ENCODE results near the gene GAP43. TPM values are rescaled to one million over a fixed set of nuclear protein-coding genes. Genes with fewer than 3 reads are reported as not detected.
"Not testable (repeated sequence)": the region's sequence is repeated elsewhere in the genome, so short reads cannot be mapped to it uniquely, and the experiment has no call there.

GAP43 gene
- total RNA-seq, 1 donor from 2014 or later: 4.9 TPM

- intact Hi-C loops (cut with DNase I): no loop called here
- Histone ChIP-seq H3K4me3 (no peak overlapping the region), H3K9me3 (no peaks in the 10 kb centered on the region), H3K4me1 (no peaks in the 10 kb centered on the region), H3K27ac (no peak overlapping the region), H3K27me3 (no peaks in the 10 kb centered on the region), H3K36me3 (no peaks in the 10 kb centered on the region)
- TF ChIP-seq CTCF (IDR thresholded peaks at IDR 0.05): no peak
- TF ChIP-seq POLR2A (IDR thresholded peaks at IDR 0.05): no peak
- no peak for TF ChIP-seq POLR2AphosphoS5 (IDR thresholded peaks at IDR 0.05; ENCODE audit: insufficient read depth in 1 of 2, low read depth in 1 of 2)
- DNase-seq (ENCODE audit: extremely low spot score in 2 of 2): no peak
Measured at GRCh38 chr3:115727135-115727534, 103.8 kb downstream of the GAP43 start.

GRCh38 chr3:115728013-115728412 lies 104.7 kb downstream of the GAP43 start:
- no peak for DNase-seq (ENCODE audit: extremely low spot score in 2 of 2)
- Histone ChIP-seq H3K27me3 (no peaks in the 10 kb centered on the region), H3K27ac (no peak overlapping the region), H3K4me3 (no peak overlapping the region), H3K4me1 (no peaks in the 10 kb centered on the region), H3K9me3 (no peaks in the 10 kb centered on the region), H3K36me3 (no peaks in the 10 kb centered on the region)
- intact Hi-C loops (cut with DNase I): no loop called here
- TF ChIP-seq POLR2A (IDR thresholded peaks at IDR 0.05) (no peak), POLR2AphosphoS5 (IDR thresholded peaks at IDR 0.05; ENCODE audit: insufficient read depth in 1 of 2, low read depth in 1 of 2) (no peak)

- H3K36me3 ChIP-seq; H3K27ac ChIP-seq; DNase-seq (ENCODE audit: extremely low spot score in 2 of 2); intact Hi-C loops (cut with DNase I); H3K4me3 ChIP-seq; H3K9me3 ChIP-seq; H3K4me1 ChIP-seq; H3K27me3 ChIP-seq: not testable (repeated sequence)
Measured at GRCh38 chr3:115736341-115736740, 113.0 kb downstream of the GAP43 start.

- Histone ChIP-seq H3K27me3 (no peaks in the 10 kb centered on the region), H3K9me3 (no peaks in the 10 kb centered on the region), H3K4me1 (no peaks in the 10 kb centered on the region), H3K4me3 (no peak overlapping the region), H3K27ac (no peak overlapping the region), H3K36me3 (no peaks in the 10 kb centered on the region)
- DNase-seq (ENCODE audit: extremely low spot score in 2 of 2): no peak
- TF ChIP-seq POLR2A (IDR thresholded peaks at IDR 0.05) (no peak), CTCF (IDR thresholded peaks at IDR 0.05) (no peak), POLR2AphosphoS5 (IDR thresholded peaks at IDR 0.05; ENCODE audit: insufficient read depth in 1 of 2, low read depth in 1 of 2) (no peak)
- intact Hi-C loops (cut with DNase I): no loop called here
Measured at GRCh38 chr3:115741650-115742049, 118.3 kb downstream of the GAP43 start.

- H3K27me3 ChIP-seq; H3K9me3 ChIP-seq; H3K36me3 ChIP-seq; DNase-seq (ENCODE audit: extremely low spot score in 2 of 2); H3K4me1 ChIP-seq; H3K27ac ChIP-seq; intact Hi-C loops (cut with DNase I); H3K4me3 ChIP-seq: not testable (repeated sequence)
Measured at GRCh38 chr3:115744516-115744915, 121.2 kb downstream of the GAP43 start.

- H3K27me3 ChIP-seq; H3K4me1 ChIP-seq; H3K4me3 ChIP-seq; H3K27ac ChIP-seq; H3K9me3 ChIP-seq; intact Hi-C loops (cut with DNase I); DNase-seq (ENCODE audit: extremely low spot score in 2 of 2); H3K36me3 ChIP-seq: not testable (repeated sequence)
Measured at GRCh38 chr3:115752978-115753377, 129.7 kb downstream of the GAP43 start.

GRCh38 chr3:115758076-115758763 lies 134.9 kb downstream of the GAP43 start:
- TF ChIP-seq POLR2AphosphoS5 (IDR thresholded peaks at IDR 0.05; ENCODE audit: insufficient read depth in 1 of 2, low read depth in 1 of 2): no peak
- no peak for TF ChIP-seq POLR2A (IDR thresholded peaks at IDR 0.05)
- no peak for TF ChIP-seq CTCF (IDR thresholded peaks at IDR 0.05)
- intact Hi-C loops (cut with DNase I): no loop called here
- Histone ChIP-seq H3K4me1 (no peaks in the 10 kb centered on the region), H3K27me3 (no peaks in the 10 kb centered on the region), H3K27ac (no peak overlapping the region), H3K4me3 (no peak overlapping the region), H3K9me3 (no peaks in the 10 kb centered on the region), H3K36me3 (no peaks in the 10 kb centered on the region)
- no peak for DNase-seq (ENCODE audit: extremely low spot score in 2 of 2)

Data from vagina (tissue), 2 donors.